IMR-90 (cell line): ENCODE measurements around the gene EML4. TPM values are rescaled to one million over a fixed set of nuclear protein-coding genes. Genes with fewer than 3 reads are reported as not detected.

Source experiments
- ATAC-seq: fragments of 200-7000 bp; cut with Tn5 transposase; 2 replicates; pipeline ENCODE4 v1.9.1; 2020; ENCODE audit warnings: low read depth, mild to moderate bottlenecking, moderate library complexity
- BruUV-seq: library from RNA; stranded (reverse); fragments of 400-500 nt; replicated peaks from 2 replicates; lab custom pipeline; 2021; lab: Mats Ljungman, UMichigan
- CTCF ChIA-PET: fragments of 300-600 bp; formaldehyde crosslinking; extraction: SDS; loops from one replicate; lab custom pipeline; 2021; ENCODE audit warnings: antibody characterized with exemption; lab: Yijun Ruan, JAX
- POLR2A ChIA-PET: fragments of 300-600 bp; sonication (Branson Sonifier 250); formaldehyde crosslinking; loops from one replicate; lab custom pipeline; 2022; ENCODE audit warnings: antibody characterized with exemption; ENCODE audit not compliant: unreplicated experiment; lab: Charles Lee
- DNase-seq: peaks from one replicate; pipeline ENCODE4 v3.0.0; 2013
- H2AFZ ChIP-seq: replicated peaks from 2 replicates; pipeline ENCODE3; 2013; ENCODE audit warnings: low read length, mild to moderate bottlenecking; ENCODE audit not compliant: poor library complexity
- H2AK5ac ChIP-seq: 2 replicates; pipeline ENCODE4 v1.6.1; 2013; ENCODE audit warnings: low read depth, low read length, inconsistent platforms
- H2AK9ac ChIP-seq: replicated peaks from 2 replicates; pipeline ENCODE3; 2013; ENCODE audit warnings: mild to moderate bottlenecking, low read depth, low read length, moderate library complexity; ENCODE audit not compliant: poor library complexity
- H2BK120ac ChIP-seq: 2 replicates; pipeline ENCODE4 v1.6.1; 2013; ENCODE audit warnings: low read depth, low read length, inconsistent platforms
- H2BK15ac ChIP-seq: 3 replicates; pipeline ENCODE4 v1.6.1; 2013; ENCODE audit warnings: low read depth, low read length, inconsistent platforms
- H2BK20ac ChIP-seq: 2 replicates; pipeline ENCODE4 v1.6.1; 2013; ENCODE audit warnings: low read depth, mild to moderate bottlenecking, inconsistent platforms, low read length, moderate library complexity
- H2BK5ac ChIP-seq: 2 replicates; pipeline ENCODE4 v1.6.1; 2013; ENCODE audit warnings: mild to moderate bottlenecking, low read depth, low read length, inconsistent platforms; ENCODE audit not compliant: poor library complexity, severe bottlenecking
- H3K14ac ChIP-seq: replicated peaks from 2 replicates; pipeline ENCODE4 v1.6.1; 2013; ENCODE audit warnings: low read depth, low read length, inconsistent platforms
- H3K18ac ChIP-seq: 2 replicates; pipeline ENCODE4 v1.6.1; 2013; ENCODE audit warnings: low read depth, low read length, control low read depth
- H3K23ac ChIP-seq: 2 replicates; pipeline ENCODE4 v1.6.1; 2013; ENCODE audit warnings: low read depth, low read length, inconsistent platforms
- H3K27ac ChIP-seq: 2 replicates; pipeline ENCODE4 v1.5.1; 2013; ENCODE audit warnings: mild to moderate bottlenecking, control low read depth, low read length; ENCODE audit not compliant: insufficient read depth
- H3K27me3 ChIP-seq: 2 replicates; pipeline ENCODE4 v1.6.1; 2013; ENCODE audit warnings: low read length; ENCODE audit not compliant: control insufficient read depth, insufficient read depth
- H3K36me3 ChIP-seq: 2 replicates; pipeline ENCODE4 v1.6.1; 2013; ENCODE audit warnings: low read length, mixed read lengths; ENCODE audit not compliant: control insufficient read depth, insufficient read depth
- H3K4ac ChIP-seq: 2 replicates; pipeline ENCODE4 v1.6.1; 2013; ENCODE audit warnings: low read depth, low read length, inconsistent platforms
- H3K4me1 ChIP-seq: 2 replicates; pipeline ENCODE4 v1.6.1; 2013; ENCODE audit warnings: low read length, mixed read lengths; ENCODE audit not compliant: control insufficient read depth, insufficient read depth
- H3K4me2 ChIP-seq: 2 replicates; pipeline ENCODE4 v1.6.1; 2013; ENCODE audit warnings: low read depth, mild to moderate bottlenecking, control low read depth, low read length, moderate library complexity
- H3K4me3 ChIP-seq: 2 replicates; pipeline ENCODE4 v1.5.1; 2013; ENCODE audit warnings: low read depth, mild to moderate bottlenecking, control low read depth, low read length, moderate library complexity; ENCODE audit not compliant: insufficient read depth
- H3K56ac ChIP-seq: 2 replicates; pipeline ENCODE4 v1.6.1; 2013; ENCODE audit warnings: low read length, inconsistent platforms; ENCODE audit not compliant: insufficient read depth; ENCODE audit errors: extremely low read depth
- H3K79me1 ChIP-seq, 2 experiments: 2 replicates each; pipeline ENCODE4 v1.6.1; 2013; ENCODE audit warnings: low read length in 2 of 2, inconsistent platforms in 1 of 2, low read depth in 1 of 2
- H3K9ac ChIP-seq: 2 replicates; pipeline ENCODE4 v1.6.1; 2013; ENCODE audit warnings: low read depth, low read length, control low read depth
- H3K9me1 ChIP-seq: 2 replicates; pipeline ENCODE4 v1.6.1; 2013; ENCODE audit warnings: low read length, inconsistent platforms; ENCODE audit not compliant: insufficient read depth
- H3K9me3 ChIP-seq: 2 replicates; pipeline ENCODE4 v1.6.1; 2013; ENCODE audit warnings: low read length; ENCODE audit not compliant: control insufficient read depth, insufficient read depth
- H4K20me1 ChIP-seq: 2 replicates; pipeline ENCODE4 v1.6.1; 2013; ENCODE audit warnings: low read length, inconsistent platforms; ENCODE audit not compliant: insufficient read depth
- H4K5ac ChIP-seq: 2 replicates; pipeline ENCODE4 v1.6.1; 2013; ENCODE audit warnings: mild to moderate bottlenecking, low read depth, low read length, control low read depth
- H4K8ac ChIP-seq, 2 experiments: 2 replicates each; pipeline ENCODE4 v1.6.1; 2013; ENCODE audit warnings: low read depth in 2 of 2, low read length in 2 of 2, control low read depth in 1 of 2, inconsistent platforms in 1 of 2
- H4K91ac ChIP-seq: 2 replicates; pipeline ENCODE4 v1.6.1; 2013; ENCODE audit warnings: low read depth, low read length, inconsistent platforms; ENCODE audit not compliant: insufficient read depth
- BHLHE40 ChIP-seq: fragments of 150-350 bp; IDR thresholded peaks from 2 replicates; pipeline ENCODE4 v1.6.1; 2016; ENCODE audit warnings: mild to moderate bottlenecking, low read depth, low read length
- CEBPB ChIP-seq: IDR thresholded peaks from 2 replicates; pipeline ENCODE4 v1.6.1; 2012; ENCODE audit warnings: low read depth, low read length, improper control_type of control experiment
- CHD1 ChIP-seq: IDR thresholded peaks from 2 replicates; pipeline ENCODE4 v1.6.1; 2012; ENCODE audit warnings: low read depth, low read length, improper control_type of control experiment
- ELK1 ChIP-seq: fragments of 150-350 bp; IDR thresholded peaks from 2 replicates; pipeline ENCODE4 v1.6.1; 2016; ENCODE audit warnings: low read depth, mild to moderate bottlenecking, low read length, moderate library complexity, borderline replicate concordance
- FOS ChIP-seq: fragments of 150-350 bp; IDR thresholded peaks from 2 replicates; pipeline ENCODE4 v1.6.1; 2016; ENCODE audit warnings: low read depth, low read length
- MAFK ChIP-seq: IDR thresholded peaks from 2 replicates; pipeline ENCODE4 v1.6.1; 2012; ENCODE audit warnings: low read depth, low read length, improper control_type of control experiment
- MAZ ChIP-seq: IDR thresholded peaks from 2 replicates; pipeline ENCODE4 v1.6.1; 2012; ENCODE audit warnings: low read depth, mild to moderate bottlenecking, low read length, improper control_type of control experiment, moderate library complexity, borderline replicate concordance
- MXI1 ChIP-seq: IDR thresholded peaks from 2 replicates; pipeline ENCODE4 v1.6.1; 2012; ENCODE audit warnings: low read depth, mild to moderate bottlenecking, low read length, moderate library complexity, borderline replicate concordance
- NFE2L2 ChIP-seq: fragments of 150-350 bp; IDR thresholded peaks from 2 replicates; pipeline ENCODE4 v1.6.1; 2016; ENCODE audit warnings: low read depth, mild to moderate bottlenecking, low read length
- POLR2A ChIP-seq: IDR thresholded peaks from 2 replicates; pipeline ENCODE4 v1.6.1; 2012; ENCODE audit warnings: mild to moderate bottlenecking, low read depth, low read length
- RAD21 ChIP-seq: IDR thresholded peaks from 2 replicates; pipeline ENCODE4 v1.6.1; 2012; ENCODE audit warnings: low read length, improper control_type of control experiment
- RCOR1 ChIP-seq: IDR thresholded peaks from 2 replicates; pipeline ENCODE4 v1.6.1; 2012; ENCODE audit warnings: mild to moderate bottlenecking, low read length, improper control_type of control experiment; ENCODE audit not compliant: insufficient replicate concordance
- RFX5 ChIP-seq: IDR thresholded peaks from 2 replicates; pipeline ENCODE4 v1.8.0; 2012; ENCODE audit warnings: low read depth, mild to moderate bottlenecking, low read length, moderate library complexity
- SMC3 ChIP-seq: fragments of 150-350 bp; IDR thresholded peaks from 2 replicates; pipeline ENCODE4 v1.6.1; 2016; ENCODE audit warnings: low read depth, mild to moderate bottlenecking, antibody characterized with exemption, low read length, moderate library complexity
- USF2 ChIP-seq: fragments of 150-350 bp; IDR thresholded peaks from 2 replicates; pipeline ENCODE4 v1.6.1; 2017; ENCODE audit warnings: mild to moderate bottlenecking, antibody characterized with exemption, low read length, low read depth
- WGBS, 2 experiments: methylation state at CpG; one replicate each; pipeline versions ENCODE4 v1.1.5 to v1.1.7; 2013; ENCODE audit warnings: missing lambda C conversion rate in 2 of 2; ENCODE audit not compliant: insufficient read length in 1 of 2; ENCODE audit errors: extremely low coverage in 2 of 2; 5-methylcytosine and 5-hydroxymethylcytosine counted together
- dilution Hi-C: fragments of 300-500 bp; cut with HindIII; formaldehyde crosslinking; loops from one replicate; pipeline ENCODE4 v1.14.3; 2018; ENCODE audit warnings: low sequenced_read_pairs; ENCODE audit not compliant: unreplicated experiment
- in situ Hi-C: fragments of 300-500 bp; cut with MboI; formaldehyde crosslinking; loops from 3 replicates; pipeline ENCODE4 v1.14.3; 2019; ENCODE audit warnings: low sequenced_read_pairs, inconsistent platforms, mixed read lengths
- intact Hi-C: fragments of 100-400 bp; cut with micrococcal nuclease; formaldehyde crosslinking; loops from 2 replicates; pipeline ENCODE4 v1.10.0; 2022
- polyA plus RNA-seq, 3 experiments: library from polyadenylated mRNA; depleted of rRNA; stranded (reverse); fragments of >200 nt; gene quantifications; 2 replicates each; pipeline ENCODE4 v1.2.3, GENCODE V29; 2012; ENCODE audit warnings: low replicate concordance in 1 of 3
- total RNA-seq: library from RNA; depleted of rRNA; stranded (reverse); fragments of >200 nt; gene quantifications from 2 replicates; pipeline ENCODE4 v1.2.3, GENCODE V29; 2012
- TF ChIP-seq, protein P1 (sequence below): conservative IDR thresholded peaks from 2 replicates; pipeline ENCODE4 v1.5.1; 2012; ENCODE audit warnings: mild to moderate bottlenecking, low read depth, low read length, improper control_type of control experiment

EML4 gene
- total and polyA plus RNA-seq, 2 of the 4 experiments (the other 2 are of a cell fraction) = 29.7 to 73.7 TPM

DNA sequence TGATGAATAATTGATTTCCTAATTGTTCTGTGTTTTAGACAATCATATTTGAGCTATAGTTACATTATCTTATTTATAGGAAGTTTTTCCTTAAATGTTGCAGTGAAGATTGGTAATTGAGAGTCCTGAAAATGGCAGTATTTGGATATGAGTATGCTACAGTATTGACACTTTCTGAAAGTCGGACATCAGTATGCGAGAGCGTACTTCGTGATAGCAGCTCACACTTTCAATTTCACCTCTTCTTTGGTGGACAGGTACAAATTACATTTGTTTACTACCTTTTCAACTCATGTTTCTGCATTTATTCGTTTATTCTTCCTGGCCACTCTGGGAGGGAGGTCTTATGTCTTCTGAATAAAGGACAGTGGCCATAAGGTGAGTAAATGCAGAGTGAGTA, 38.7 kb downstream of the EML4 start:
- Histone ChIP-seq H3K27ac (no peak overlapping the region), H3K4ac (no peak overlapping the region), H2BK20ac (no peak overlapping the region), H3K4me1 (peaks cover 5% of the 10 kb centered on the region; the same call in 1 of the 2 replicates), H3K4me2 (no peak overlapping the region), H3K36me3 (no peaks in the 10 kb centered on the region), H2AFZ (no peak overlapping the region), H2AK5ac (no peak overlapping the region), H3K9me3 (no peaks in the 10 kb centered on the region), H4K91ac (no peak overlapping the region), H3K9ac (no peak overlapping the region), H3K23ac (no peak overlapping the region), H4K20me1 (no peaks in the 10 kb centered on the region), H4K8ac (no peak overlapping the region), H3K56ac (no peak overlapping the region), H3K4me3 (no peak overlapping the region), H2BK15ac (no peak overlapping the region), H2BK120ac (no peak overlapping the region), H2BK5ac (no peak overlapping the region), H3K9me1 (no peaks in the 10 kb centered on the region), H4K5ac (no peak overlapping the region), H3K79me1 (peaks cover 35 to 49% of the 10 kb centered on the region in 2 experiments), H3K18ac (no peak overlapping the region), H2AK9ac (no peak overlapping the region), H3K14ac (no peak overlapping the region), H3K27me3 (no peaks in the 10 kb centered on the region)
- dilution Hi-C loops (no loop called here), in situ Hi-C loops (no loop called here), intact Hi-C loops (no loop called here)
- BruUV-seq = no TSS peak
- ChIA-PET POLR2A (no interaction called here), CTCF (no interaction called here)
- WGBS, 2 experiments = no CpG with 5 or more reads among the region's 5 CpGs
- DNase-seq (no peak), ATAC-seq (no peak)
- TF ChIP-seq NFE2L2 (no peak), CHD1 (no peak), POLR2A (no peak), ELK1 (no peak), BHLHE40 (no peak), SMC3 (no peak), MAFK (no peak), MAZ (no peak), USF2 (no peak), RFX5 (no peak), CEBPB (no peak), RCOR1 (no peak), FOS (no peak), RAD21 (no peak), MXI1 (no peak)
- TF ChIP-seq, protein P1, sequence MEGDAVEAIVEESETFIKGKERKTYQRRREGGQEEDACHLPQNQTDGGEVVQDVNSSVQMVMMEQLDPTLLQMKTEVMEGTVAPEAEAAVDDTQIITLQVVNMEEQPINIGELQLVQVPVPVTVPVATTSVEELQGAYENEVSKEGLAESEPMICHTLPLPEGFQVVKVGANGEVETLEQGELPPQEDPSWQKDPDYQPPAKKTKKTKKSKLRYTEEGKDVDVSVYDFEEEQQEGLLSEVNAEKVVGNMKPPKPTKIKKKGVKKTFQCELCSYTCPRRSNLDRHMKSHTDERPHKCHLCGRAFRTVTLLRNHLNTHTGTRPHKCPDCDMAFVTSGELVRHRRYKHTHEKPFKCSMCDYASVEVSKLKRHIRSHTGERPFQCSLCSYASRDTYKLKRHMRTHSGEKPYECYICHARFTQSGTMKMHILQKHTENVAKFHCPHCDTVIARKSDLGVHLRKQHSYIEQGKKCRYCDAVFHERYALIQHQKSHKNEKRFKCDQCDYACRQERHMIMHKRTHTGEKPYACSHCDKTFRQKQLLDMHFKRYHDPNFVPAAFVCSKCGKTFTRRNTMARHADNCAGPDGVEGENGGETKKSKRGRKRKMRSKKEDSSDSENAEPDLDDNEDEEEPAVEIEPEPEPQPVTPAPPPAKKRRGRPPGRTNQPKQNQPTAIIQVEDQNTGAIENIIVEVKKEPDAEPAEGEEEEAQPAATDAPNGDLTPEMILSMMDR = no peak
